Central memory CD8-positive, alpha-beta T cell (primary cell): ENCODE measurements around the gene RNF157.
"Not testable (repeated sequence)": the region's sequence is repeated elsewhere in the genome, so short reads cannot be mapped to it uniquely, and the experiment has no call there.

Experiments used
- ATAC-seq: fragments of 150-1000 bp; cut with Tn5 transposase; replicated peaks from 2 replicates; pipeline ENCODE4 v1.10.0; 2022; ENCODE audit warnings: mild to moderate bottlenecking, moderate FRiP score, moderate number of reproducible peaks; ENCODE audit not compliant: poor library complexity, severe bottlenecking; ENCODE audit errors: extremely low read depth
- DNase-seq, 2 donors: peaks; one replicate each; pipeline ENCODE4 v3.0.0; 2021; ENCODE audit warnings: low spot score in 2 of 2
- H3K27ac Mint-ChIP-seq: one replicate; pipeline ENCODE4 v1.8.0; 2022; ENCODE audit warnings: low read depth, mild to moderate bottlenecking, moderate library complexity, mixed read lengths
- H3K27me3 Mint-ChIP-seq: one replicate; pipeline ENCODE4 v1.8.0; 2022; ENCODE audit warnings: mixed read lengths
- H3K36me3 Mint-ChIP-seq: one replicate; pipeline ENCODE4 v1.8.0; 2022; ENCODE audit warnings: mild to moderate bottlenecking, moderate library complexity, mixed read lengths; ENCODE audit not compliant: insufficient read depth
- H3K4me1 Mint-ChIP-seq: one replicate; pipeline ENCODE4 v1.8.0; 2022; ENCODE audit warnings: mixed read lengths
- H3K4me3 Mint-ChIP-seq: one replicate; pipeline ENCODE4 v1.8.0; 2022; ENCODE audit warnings: mild to moderate bottlenecking, moderate library complexity, mixed read lengths
- H3K9me3 Mint-ChIP-seq: one replicate; pipeline ENCODE4 v1.8.0; 2022; ENCODE audit warnings: mixed read lengths

Gene RNF157

DNA sequence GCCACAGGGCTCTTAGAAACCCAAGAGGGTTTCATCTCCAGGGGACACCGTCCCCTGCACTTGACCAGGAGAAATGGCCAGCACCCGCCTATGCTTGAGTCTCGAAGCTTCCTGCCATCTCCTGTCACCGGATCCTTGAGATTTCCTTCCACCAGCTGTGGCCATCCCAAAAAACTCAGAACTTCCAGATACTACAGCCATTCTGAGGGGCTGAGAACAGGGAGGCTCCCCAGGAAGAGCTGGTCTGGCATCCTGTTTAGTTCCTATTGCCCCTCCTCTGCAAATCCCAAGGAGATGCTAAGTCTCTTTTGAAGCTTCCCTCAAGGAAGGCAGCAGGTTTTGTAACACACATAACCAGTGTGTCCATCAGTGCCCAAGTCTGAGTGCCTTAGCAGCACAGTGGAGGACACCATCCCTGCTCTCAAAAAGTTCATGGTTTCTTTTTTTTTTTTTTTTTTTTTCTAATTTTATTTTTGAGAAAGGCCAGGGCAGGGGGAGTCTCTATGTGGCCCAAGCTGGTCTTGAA lies 26.8 kb upstream of the RNF157 start:
- H3K9me3 Mint-ChIP-seq, result no peaks in the 10 kb centered on the region
- H3K27me3 Mint-ChIP-seq, result no peaks in the 10 kb centered on the region
- DNase-seq (no peak), ATAC-seq (no peak)
- peaks cover 50% of the 10 kb centered on the region for H3K36me3 Mint-ChIP-seq
- peak overlapping the region; percentile 92 for H3K27ac Mint-ChIP-seq
- peaks cover 64% of the 10 kb centered on the region for H3K4me1 Mint-ChIP-seq
- peak overlapping the region; percentile 90 for H3K4me3 Mint-ChIP-seq

DNA sequence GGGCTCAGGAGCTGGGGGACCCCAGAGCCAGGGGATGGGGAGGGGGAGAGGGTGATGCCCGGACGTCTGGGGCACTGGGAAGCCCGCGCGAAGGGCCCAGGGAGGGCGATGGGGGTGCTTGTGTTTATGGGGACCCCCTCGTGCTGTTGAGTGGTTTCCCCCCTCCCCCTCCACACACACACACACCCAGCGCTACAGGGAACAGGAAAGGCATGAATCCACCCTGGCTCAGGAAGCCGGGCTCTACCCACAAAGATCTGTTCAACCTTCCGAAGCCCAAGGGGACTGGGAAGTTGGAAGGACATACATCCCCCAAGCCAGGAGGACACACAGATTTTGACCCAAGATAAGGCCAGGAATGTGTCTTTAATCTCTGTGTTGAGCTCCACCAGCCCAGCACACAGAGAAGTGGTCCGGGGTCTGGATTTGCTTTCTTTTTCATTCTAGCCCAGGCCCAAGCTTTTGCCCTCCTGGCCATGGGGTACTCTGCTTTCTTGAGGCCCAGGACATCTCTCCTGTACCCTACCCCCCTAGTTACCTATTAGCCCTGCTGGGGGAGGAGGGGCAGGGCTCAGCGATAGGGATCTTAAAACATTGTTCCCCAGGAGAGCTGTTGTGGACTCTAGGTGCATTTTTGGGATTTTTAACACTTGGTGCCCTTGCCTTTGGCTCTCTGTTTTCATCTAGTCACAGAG lies 26.1 kb upstream of the RNF157 start:
- Mint-ChIP-seq H3K27me3 (no peaks in the 10 kb centered on the region), H3K4me3 (peak overlapping the region; percentile 90), H3K36me3 (peaks cover 43% of the 10 kb centered on the region), H3K9me3 (no peaks in the 10 kb centered on the region), H3K4me1 (peaks cover 62% of the 10 kb centered on the region), H3K27ac (peak overlapping the region; percentile 92)
- DNase-seq, result no peak
- no peak for ATAC-seq

GRCh38 chr17:76265624-76266243 lies 25.4 kb upstream of the RNF157 start:
- DNase-seq, result peak in 1 of 2 donors; percentile 52
- peak overlapping the region; percentile 92 for H3K27ac Mint-ChIP-seq
- H3K36me3 Mint-ChIP-seq, result peaks cover 39% of the 10 kb centered on the region
- H3K27me3 Mint-ChIP-seq, result no peaks in the 10 kb centered on the region
- H3K9me3 Mint-ChIP-seq, result no peaks in the 10 kb centered on the region
- ATAC-seq, result no peak
- H3K4me1 Mint-ChIP-seq, result peaks cover 60% of the 10 kb centered on the region
- peak overlapping the region; percentile 90 for H3K4me3 Mint-ChIP-seq

DNA sequence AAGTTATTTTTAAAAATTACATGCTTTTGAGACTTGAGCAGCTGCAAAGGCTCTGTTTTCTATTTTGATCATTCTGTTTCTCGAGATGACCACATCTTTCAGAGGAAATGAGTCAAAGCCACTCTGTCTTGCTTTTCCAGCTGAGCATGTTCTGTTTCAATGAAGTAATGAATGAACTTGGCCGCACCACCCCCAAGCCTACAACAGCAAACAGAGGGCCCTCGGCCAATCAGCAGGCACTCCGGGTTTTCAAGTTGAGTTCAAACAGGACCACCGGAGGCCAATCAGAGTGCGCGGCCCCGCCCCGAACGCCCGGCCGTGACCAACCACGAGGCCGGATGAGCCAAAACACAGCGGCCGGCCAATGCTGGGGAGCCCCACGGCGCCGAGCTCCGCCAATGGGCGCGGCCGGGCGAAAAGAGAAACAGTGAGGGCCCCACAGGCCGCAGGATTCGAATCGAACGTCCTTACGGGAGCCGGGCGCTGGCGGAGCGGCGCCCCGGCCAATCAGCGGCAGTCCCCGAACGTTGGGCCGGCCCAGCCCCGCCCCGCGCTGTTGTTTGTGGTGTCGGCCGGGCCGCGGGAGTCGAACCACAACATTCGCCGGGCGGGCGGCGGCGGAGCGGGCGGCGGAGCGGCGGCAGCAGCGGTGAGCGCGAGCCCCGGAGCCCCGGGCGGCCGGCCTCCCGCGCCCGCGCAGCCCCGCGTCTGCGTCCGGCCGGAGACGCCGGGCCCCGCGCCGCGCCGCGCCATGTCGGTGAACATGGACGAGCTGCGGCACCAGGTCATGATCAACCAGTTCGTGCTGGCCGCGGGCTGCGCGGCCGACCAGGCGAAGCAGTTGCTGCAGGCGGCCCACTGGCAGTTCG lies 24.7 kb upstream of the RNF157 start, which contains the start of gene UBALD2:
UBALD2 (plus strand) TSS at position 594 of the 869 bp plus-strand sequence; CDS start at position 752, 158 bp downstream.
- Mint-ChIP-seq H3K4me3 (peak within 1 kb of the TSS; percentile 90), H3K27ac (peak within 1 kb of the TSS; percentile 92), H3K9me3 (no peaks in the 10 kb centered on the region), H3K36me3 (peaks cover 37% of the 10 kb centered on the region), H3K27me3 (no peaks in the 10 kb centered on the region), H3K4me1 (peaks cover 58% of the 10 kb centered on the region)
- DNase-seq, result peak; percentile 95 to 99
- peak; percentile 82 for ATAC-seq

GRCh38 chr17:76264425-76264754 lies 24.1 kb upstream of the RNF157 start:
- ATAC-seq, result peak; percentile 0
- Mint-ChIP-seq H3K27ac (peak overlapping the region; percentile 91), H3K36me3 (peaks cover 33% of the 10 kb centered on the region), H3K4me1 (peaks cover 52% of the 10 kb centered on the region), H3K9me3 (no peaks in the 10 kb centered on the region), H3K27me3 (no peaks in the 10 kb centered on the region), H3K4me3 (peak overlapping the region; percentile 90)
- no peak for DNase-seq

GRCh38 chr17:76263896-76264295 lies 23.6 kb upstream of the RNF157 start:
- H3K27me3 Mint-ChIP-seq, result no peaks in the 10 kb centered on the region
- DNase-seq (no peak), ATAC-seq (no peak)
- H3K9me3 Mint-ChIP-seq, result no peaks in the 10 kb centered on the region
- H3K36me3 Mint-ChIP-seq, result peaks cover 28% of the 10 kb centered on the region
- H3K4me1 Mint-ChIP-seq, result peaks cover 48% of the 10 kb centered on the region
- no peak overlapping the region for H3K4me3 Mint-ChIP-seq
- H3K27ac Mint-ChIP-seq, result peak overlapping the region; percentile 91

DNA sequence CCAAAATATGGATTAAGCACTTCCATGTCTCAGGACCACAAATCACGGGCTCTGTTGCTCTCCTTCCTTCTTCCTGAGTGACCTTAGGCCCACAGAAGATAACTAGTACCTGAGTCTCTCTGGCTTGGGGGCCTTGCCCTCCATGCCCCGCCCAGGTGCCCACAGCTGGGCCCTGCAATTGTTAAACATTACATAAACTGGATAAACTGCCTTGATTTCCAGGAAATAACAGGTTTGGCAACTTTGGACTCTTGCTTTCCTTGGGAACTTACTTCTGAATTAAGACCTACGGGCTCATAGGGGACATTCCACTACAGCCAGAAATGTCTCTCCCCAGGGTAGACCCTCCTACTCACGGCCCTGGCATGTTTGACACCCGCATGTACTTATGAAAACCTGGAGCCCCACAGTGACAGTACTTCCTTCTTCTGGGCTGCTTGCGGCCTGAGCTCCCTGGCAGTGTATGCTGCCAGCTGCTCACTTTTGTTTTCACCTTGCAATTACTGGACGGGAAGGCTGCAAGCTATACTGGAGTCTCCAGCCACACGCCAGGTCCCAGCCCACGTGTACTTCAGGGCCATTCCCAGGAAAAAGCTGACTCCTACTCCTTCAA lies 22.5 kb upstream of the RNF157 start:
- Mint-ChIP-seq H3K4me3 (peak overlapping the region; percentile 38), H3K27me3 (no peaks in the 10 kb centered on the region), H3K9me3 (no peaks in the 10 kb centered on the region), H3K27ac (peak overlapping the region; percentile 5), H3K36me3 (peaks cover 22% of the 10 kb centered on the region), H3K4me1 (peaks cover 40% of the 10 kb centered on the region)
- no peak for DNase-seq
- no peak for ATAC-seq

DNA sequence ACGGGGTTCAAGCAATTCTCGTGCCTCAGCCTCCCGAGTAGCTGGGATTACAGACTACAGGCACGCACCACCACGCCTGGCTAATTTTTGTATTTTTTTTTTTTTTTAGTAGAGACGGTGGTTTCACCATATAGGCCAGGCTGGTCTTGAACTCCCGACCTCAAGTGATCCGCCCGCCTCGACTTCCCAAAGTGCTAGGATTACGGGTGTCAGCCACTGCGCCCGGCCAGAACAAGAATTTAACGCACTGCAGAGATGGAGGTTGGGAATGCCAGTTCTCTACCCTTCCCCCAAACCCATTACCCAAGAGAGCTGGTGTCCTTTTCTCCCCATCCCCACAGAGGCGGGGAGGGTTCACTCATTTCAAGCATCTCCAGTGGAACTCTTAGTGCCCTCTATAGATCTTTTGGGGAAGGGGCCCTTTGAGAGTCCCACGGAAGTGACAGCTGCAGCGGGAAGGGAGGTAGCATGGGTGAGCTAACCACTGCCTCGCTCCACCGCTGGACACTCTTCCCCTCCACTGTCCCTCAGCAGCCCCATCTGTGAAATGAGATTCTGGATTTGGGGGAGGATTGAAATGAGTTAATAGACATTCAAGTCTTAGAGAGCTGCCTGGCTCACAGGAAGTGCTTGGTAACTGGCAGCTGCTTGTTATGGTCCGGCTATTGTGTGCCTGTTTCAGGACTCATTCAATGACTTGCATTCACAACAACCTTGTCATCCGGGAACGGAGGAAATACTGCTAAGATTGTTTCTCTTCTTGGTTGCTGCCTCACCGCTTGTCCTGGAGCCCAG lies 21.3 kb upstream of the RNF157 start:
- Mint-ChIP-seq H3K4me3 (no peak overlapping the region), H3K9me3 (no peaks in the 10 kb centered on the region), H3K4me1 (peaks cover 36% of the 10 kb centered on the region), H3K36me3 (peaks cover 14% of the 10 kb centered on the region), H3K27me3 (no peaks in the 10 kb centered on the region), H3K27ac (peak overlapping the region; percentile 38)
- DNase-seq (no peak), ATAC-seq (no peak)

GRCh38 chr17:76260669-76261068 lies 20.4 kb upstream of the RNF157 start:
- DNase-seq, result no peak
- peaks cover 7% of the 10 kb centered on the region for H3K36me3 Mint-ChIP-seq
- H3K4me1 Mint-ChIP-seq, result peaks cover 40% of the 10 kb centered on the region
- no peaks in the 10 kb centered on the region for H3K27me3 Mint-ChIP-seq
- ATAC-seq, result no peak
- H3K27ac Mint-ChIP-seq, result no peak overlapping the region
- no peaks in the 10 kb centered on the region for H3K9me3 Mint-ChIP-seq
- H3K4me3 Mint-ChIP-seq, result no peak overlapping the region

GRCh38 chr17:76260220-76260619 lies 19.9 kb upstream of the RNF157 start:
- ATAC-seq (no peak), DNase-seq (no peak)
- peaks cover 40% of the 10 kb centered on the region for H3K4me1 Mint-ChIP-seq
- H3K4me3 Mint-ChIP-seq, result no peak overlapping the region
- no peaks in the 10 kb centered on the region for H3K9me3 Mint-ChIP-seq
- no peaks in the 10 kb centered on the region for H3K27me3 Mint-ChIP-seq
- peaks cover 7% of the 10 kb centered on the region for H3K36me3 Mint-ChIP-seq
- no peak overlapping the region for H3K27ac Mint-ChIP-seq

GRCh38 chr17:76256430-76257050 lies 16.2 kb upstream of the RNF157 start:
- Mint-ChIP-seq H3K27ac (peak overlapping the region; percentile 49), H3K4me1 (peaks cover 30% of the 10 kb centered on the region), H3K4me3 (peak overlapping the region; percentile 67)
- DNase-seq, result peak in 1 of 2 donors; percentile 69
- not testable (repeated sequence) for H3K36me3 Mint-ChIP-seq, H3K9me3 Mint-ChIP-seq, H3K27me3 Mint-ChIP-seq
- peak; percentile 87 for ATAC-seq
